Right atrium auricular region (tissue), 2 donors: ENCODE data around the gene SULT1C3. TPM values are rescaled to one million over a fixed set of nuclear protein-coding genes. Genes with fewer than 3 reads are reported as not detected.

Experiments used
- DNase-seq: peaks from one replicate; pipeline ENCODE4 v3.0.0-alpha.2; 2019; ENCODE audit warnings: low spot score
- H3K27ac ChIP-seq, 2 donors: fragments of 200-600 bp; sonication (generic); 1 replicate in 1 of 2; 2 replicates in 1 of 2; pipeline ENCODE4 v1.5.1; 2016 to 2019
- H3K27me3 ChIP-seq, 2 donors: fragments of 200-600 bp; sonication (generic); one replicate each; pipeline versions ENCODE4 v1.5.1 to v1.6.0; 2017 to 2019
- H3K36me3 ChIP-seq: fragments of 200-600 bp; sonication (generic); one replicate; pipeline ENCODE4 v1.5.1; 2016
- H3K4me1 ChIP-seq, 2 donors: fragments of 200-600 bp; sonication (generic); one replicate each; pipeline versions ENCODE4 v1.5.1 to v1.6.0; 2017 to 2019
- H3K4me3 ChIP-seq, 2 donors: fragments of 200-600 bp; sonication (generic); 1 replicate in 1 of 2; 2 replicates in 1 of 2; pipeline ENCODE4 v1.5.1; 2017 to 2019; ENCODE audit warnings: mild to moderate bottlenecking in 1 of 2, moderate library complexity in 1 of 2
- H3K9me3 ChIP-seq, 2 donors: fragments of 200-600 bp; sonication (generic); one replicate each; pipeline ENCODE4 v1.5.1; 2019
- CTCF ChIP-seq, 2 donors: fragments of 200-600 bp; sonication (generic); IDR thresholded peaks; one replicate each; pipeline ENCODE4 v1.5.1; 2019; ENCODE audit warnings: antibody characterized with exemption in 2 of 2
- total RNA-seq, 2 donors: library from RNA; depleted of rRNA; stranded (reverse); fragments of >200 nt; gene quantifications; one replicate each; pipeline ENCODE4 v1.1.0, GENCODE V29; 2016

The SULT1C3 gene
- total RNA-seq, 2 donors from 2014 or later = not detected

- no peak overlapping the region for H3K4me3 ChIP-seq
- H3K27ac ChIP-seq = no peak overlapping the region
- no peaks in the 10 kb centered on the region for H3K36me3 ChIP-seq
- H3K9me3 ChIP-seq = no peaks in the 10 kb centered on the region
- no peak for TF ChIP-seq CTCF (IDR thresholded peaks at IDR 0.05)
- H3K4me1 ChIP-seq = no peaks in the 10 kb centered on the region
- no peak for DNase-seq
- H3K27me3 ChIP-seq = no peaks in the 10 kb centered on the region
These were observed 9.9 kb upstream of the SULT1C3 start for GRCh38 chr2:108229875-108230274.

- peaks cover 0 to 13% of the 10 kb centered on the region in 2 donors for H3K9me3 ChIP-seq
- H3K27ac ChIP-seq = no peak overlapping the region
- no peak for DNase-seq
- no peaks in the 10 kb centered on the region for H3K36me3 ChIP-seq
- TF ChIP-seq CTCF (IDR thresholded peaks at IDR 0.05) = no peak
- H3K27me3 ChIP-seq = no peaks in the 10 kb centered on the region
- no peak overlapping the region for H3K4me3 ChIP-seq
- H3K4me1 ChIP-seq = no peaks in the 10 kb centered on the region
These were observed 4.2 kb upstream of the SULT1C3 start for GRCh38 chr2:108235577-108235976.

GRCh38 chr2:108236676-108237335 is 3.0 kb upstream of the SULT1C3 start:
- Histone ChIP-seq H3K9me3 (peaks cover 0 to 13% of the 10 kb centered on the region in 2 donors), H3K4me3 (no peak overlapping the region), H3K36me3 (no peaks in the 10 kb centered on the region), H3K27ac (no peak overlapping the region), H3K27me3 (no peaks in the 10 kb centered on the region), H3K4me1 (no peaks in the 10 kb centered on the region)
- TF ChIP-seq CTCF (IDR thresholded peaks at IDR 0.05) = no peak
- DNase-seq = no peak

GRCh38 chr2:108240966-108241365 is 1.2 kb downstream of the SULT1C3 start:
- H3K36me3 ChIP-seq = no peaks in the 10 kb centered on the region
- no peak overlapping the region for H3K27ac ChIP-seq
- no peak overlapping the region for H3K4me3 ChIP-seq
- peaks cover 0 to 21% of the 10 kb centered on the region in 2 donors for H3K9me3 ChIP-seq
- no peaks in the 10 kb centered on the region for H3K27me3 ChIP-seq
- DNase-seq = no peak
- no peak for TF ChIP-seq CTCF (IDR thresholded peaks at IDR 0.05)
- no peaks in the 10 kb centered on the region for H3K4me1 ChIP-seq

GRCh38 chr2:108243566-108243965 is 3.8 kb downstream of the SULT1C3 start:
- H3K27me3 ChIP-seq = no peaks in the 10 kb centered on the region
- no peak for TF ChIP-seq CTCF (IDR thresholded peaks at IDR 0.05)
- H3K36me3 ChIP-seq = no peaks in the 10 kb centered on the region
- no peak overlapping the region for H3K4me3 ChIP-seq
- DNase-seq = no peak
- peaks cover 0 to 8% of the 10 kb centered on the region in 2 donors for H3K9me3 ChIP-seq
- no peaks in the 10 kb centered on the region for H3K4me1 ChIP-seq
- no peak overlapping the region for H3K27ac ChIP-seq
